NCI-H1092 treated with DMSO at 0.1 percent for 48 hours (cell line): ENCODE measurements around the gene ZNF169.
"Not testable (repeated sequence)": the region's sequence is repeated elsewhere in the genome, so short reads cannot be mapped to it uniquely, and the experiment has no call there.

Source experiments
- DNase-seq: peaks from one replicate; lab custom pipeline; 2025; lab: John Stamatoyannopoulos, UW

ZNF169 gene

DNA sequence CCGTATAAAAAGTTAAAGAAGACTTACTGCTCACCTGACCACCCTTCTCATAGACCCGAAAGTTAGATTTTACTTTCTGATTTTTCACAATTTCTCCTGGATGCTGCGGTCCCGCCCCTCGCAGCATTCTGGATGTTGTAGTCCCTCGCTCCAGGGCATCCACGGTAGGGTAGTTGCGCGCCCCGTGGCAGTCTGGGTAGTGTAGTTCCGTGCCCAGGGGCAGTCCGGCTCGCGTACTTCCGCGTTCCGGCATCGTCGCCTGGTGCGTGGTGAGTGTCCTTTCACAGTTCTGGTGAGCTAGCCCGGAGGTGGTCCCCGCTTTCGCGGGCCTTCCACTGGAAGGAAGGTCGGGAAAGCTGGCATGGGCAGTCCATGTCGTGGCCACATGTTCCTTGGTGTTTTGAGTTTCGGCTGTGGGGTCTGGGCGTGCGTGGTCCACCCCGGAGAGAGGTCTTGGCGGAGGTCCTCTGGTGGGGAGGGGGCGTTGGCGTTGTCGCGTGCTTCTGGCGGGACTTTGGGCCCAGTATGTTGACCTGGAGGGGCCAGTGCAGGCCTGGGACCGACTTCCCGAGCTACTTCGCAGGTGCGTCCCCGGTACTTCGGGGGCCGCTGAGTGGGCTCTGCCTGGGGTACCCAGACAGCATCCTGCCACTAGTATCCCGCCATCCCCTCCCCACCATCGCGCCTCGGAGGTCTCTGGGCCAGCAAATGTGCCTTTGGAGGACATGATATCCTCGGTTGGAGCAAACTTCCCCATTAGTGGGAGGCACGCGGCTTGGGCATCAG is at the start of gene ZNF169:
TSS of gene ZNF169 (plus strand) at position 222 of the 786 bp plus-strand sequence. CDS start 19,515 bp downstream, outside the sequence.
- peak; percentile 68 for DNase-seq

DNA sequence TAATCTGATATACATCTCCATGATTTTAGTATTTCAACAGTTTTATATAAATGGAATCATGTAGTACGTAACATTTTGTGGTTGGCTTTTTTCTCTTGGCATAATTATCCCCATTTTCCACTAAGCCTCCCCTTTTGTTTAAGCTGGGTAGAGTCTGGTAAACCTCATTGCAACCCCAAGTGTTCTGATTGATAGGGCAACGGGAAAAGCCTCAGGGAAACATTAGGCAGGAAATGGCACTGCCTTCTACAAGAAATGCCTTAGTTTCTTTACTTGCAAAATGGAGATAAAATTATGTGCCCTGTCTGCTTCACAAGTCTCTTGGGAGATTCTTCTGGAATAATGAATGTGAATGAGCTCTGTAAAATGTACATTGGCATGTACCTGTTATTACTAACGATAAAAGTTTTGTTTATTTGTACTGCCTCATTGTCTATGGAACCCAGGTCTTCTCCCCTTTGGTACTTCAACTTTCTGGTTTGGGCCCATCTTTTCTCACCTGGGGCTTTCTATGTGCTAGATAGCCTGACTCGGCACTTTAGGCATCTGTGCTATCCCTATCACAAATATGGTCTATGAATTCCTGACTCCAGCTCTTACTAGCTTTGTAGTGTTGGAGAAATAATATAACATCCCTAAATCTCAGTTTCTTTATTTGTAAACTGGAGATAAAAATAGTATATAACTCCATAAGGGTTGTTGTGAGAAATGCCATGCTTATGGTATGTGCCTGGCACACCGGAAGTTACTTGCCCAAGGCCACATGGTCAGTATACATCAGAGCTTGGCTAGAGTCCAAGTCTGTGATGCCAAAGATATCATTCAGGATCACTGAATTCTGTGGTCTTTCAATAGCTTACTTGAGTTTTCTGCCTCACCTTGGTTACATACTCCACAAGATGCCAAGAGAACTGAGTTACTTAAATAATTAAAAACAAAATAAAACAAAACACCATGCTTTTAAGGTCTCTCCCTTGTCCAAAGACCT is 48.2 kb upstream of the ZNF169 start:
- DNase-seq = no peak

DNA sequence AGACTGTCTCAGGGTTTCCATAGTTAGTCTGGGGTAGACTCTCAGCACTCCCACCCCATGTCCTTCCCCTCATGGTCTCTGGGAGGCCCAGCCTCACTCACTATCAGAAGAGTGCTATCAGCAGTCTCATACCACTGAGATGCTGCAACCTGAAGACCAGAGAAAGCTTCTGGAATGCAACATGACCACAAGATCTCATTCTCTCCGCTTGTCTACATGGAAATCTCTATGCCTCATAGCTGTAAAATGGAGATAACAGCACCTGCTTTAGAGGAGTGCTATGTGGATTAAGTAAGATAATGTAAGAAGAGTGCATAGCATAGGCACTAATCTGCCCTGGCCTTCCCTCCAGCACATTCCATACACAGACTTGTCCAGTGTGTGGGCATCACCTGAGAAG is 47.0 kb upstream of the ZNF169 start:
- no peak for DNase-seq

DNA sequence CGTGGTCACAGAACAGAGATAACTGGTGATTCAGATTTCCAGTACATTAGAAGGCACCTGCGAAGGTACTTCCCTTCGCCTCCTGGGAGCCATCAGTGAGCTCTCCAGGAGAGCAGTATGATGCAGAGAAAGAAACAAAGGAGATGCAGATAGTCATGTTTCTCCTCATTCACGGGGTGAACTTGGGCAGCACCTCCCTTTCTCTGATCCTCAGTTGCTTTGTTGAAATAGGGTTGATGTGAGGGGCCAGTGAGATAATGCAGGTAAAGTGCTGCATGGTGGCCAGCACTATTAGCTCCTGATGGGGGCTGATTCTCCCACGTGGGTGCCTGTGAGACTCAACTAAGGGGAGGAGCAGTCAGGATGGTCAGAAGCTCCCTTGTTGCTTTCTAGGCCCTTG is 46.6 kb upstream of the ZNF169 start:
- DNase-seq = no peak

DNA sequence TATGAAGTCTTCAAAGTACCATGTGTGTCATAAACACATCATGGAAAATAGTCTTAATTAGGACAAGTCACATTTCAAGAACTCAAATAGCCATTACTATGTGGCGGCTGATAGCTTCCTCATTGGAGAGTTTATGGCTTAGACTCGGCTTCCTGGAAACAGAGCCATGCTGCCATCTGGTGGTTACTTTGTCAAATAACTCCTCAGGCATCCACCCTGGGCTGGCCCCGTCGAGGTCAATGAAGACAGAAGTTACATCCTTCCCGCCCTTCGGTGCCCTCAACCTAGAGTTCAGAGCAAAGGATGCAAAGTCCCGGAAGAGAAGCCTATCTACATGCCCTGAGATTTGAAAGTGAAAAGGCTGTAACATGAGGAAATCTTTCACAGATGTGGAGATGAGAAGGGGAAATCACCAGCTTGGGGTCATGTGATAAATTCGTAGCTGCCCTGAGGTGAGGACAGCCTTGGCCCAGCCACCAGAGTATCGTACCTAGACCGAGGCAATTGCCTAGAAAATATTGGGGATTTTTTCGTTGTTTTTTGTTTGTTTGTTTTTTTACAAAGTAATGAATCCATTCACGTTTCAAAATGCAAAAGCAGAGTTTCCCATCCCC is 45.5 kb upstream of the ZNF169 start:
- DNase-seq = peak; percentile 71

DNA sequence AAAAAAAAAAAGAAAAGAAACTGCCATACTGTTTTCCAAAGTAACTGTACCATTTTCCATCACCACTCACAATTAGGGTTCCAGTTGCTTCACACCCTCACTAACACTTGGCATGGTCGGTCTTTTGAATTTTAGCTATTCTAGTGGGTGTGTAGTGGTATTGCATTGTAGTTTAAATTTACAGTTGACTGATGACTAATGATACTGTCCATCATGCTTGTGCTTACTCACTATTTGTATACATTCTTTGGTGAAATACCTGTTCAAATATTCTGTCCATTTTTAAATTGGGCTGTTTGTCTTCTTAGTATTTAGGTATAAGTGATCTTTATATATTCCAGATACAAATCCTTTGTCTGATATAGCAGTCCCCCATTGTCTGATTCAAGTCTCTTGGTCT is 36.2 kb upstream of the ZNF169 start:
- no peak for DNase-seq

DNA sequence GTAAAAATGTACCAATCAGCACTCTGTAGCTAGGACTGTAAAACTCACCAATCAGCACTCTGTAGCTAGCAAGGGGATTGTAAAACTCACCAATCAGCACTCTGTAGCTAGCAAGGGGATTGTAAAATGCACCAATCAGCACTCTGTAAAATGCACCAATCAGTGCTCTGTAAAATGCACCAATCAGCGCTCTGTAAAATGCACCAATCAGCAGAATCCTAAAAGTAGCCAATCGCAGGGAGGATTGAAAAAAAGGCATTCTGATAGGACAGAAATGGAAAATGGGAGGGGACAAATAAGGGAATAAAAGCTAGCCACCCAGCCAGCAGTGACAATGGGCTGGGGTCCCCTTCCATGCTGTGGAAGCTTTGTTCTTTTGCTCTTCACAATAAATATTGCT is 33.7 kb upstream of the ZNF169 start:
- not testable (repeated sequence) for DNase-seq

DNA sequence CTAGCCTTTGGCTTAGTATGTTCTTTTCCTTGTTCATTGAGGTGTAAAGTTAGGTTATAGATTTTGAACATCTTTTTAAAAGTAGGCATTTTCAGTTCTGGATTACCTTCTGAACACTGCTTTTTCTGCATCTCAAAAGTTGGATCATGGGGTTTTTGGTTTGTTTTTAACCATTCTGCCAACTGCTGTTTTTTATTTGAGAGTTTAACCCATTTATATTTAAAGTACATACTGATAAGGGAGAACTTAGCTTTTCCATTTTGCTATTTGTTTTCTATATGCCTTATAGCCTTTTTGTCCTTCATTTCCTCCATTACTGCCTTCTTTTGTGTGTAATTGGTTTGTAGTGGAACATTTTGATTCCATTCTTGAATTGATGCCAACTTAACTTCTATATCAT is 30.5 kb upstream of the ZNF169 start:
- no peak for DNase-seq

DNA sequence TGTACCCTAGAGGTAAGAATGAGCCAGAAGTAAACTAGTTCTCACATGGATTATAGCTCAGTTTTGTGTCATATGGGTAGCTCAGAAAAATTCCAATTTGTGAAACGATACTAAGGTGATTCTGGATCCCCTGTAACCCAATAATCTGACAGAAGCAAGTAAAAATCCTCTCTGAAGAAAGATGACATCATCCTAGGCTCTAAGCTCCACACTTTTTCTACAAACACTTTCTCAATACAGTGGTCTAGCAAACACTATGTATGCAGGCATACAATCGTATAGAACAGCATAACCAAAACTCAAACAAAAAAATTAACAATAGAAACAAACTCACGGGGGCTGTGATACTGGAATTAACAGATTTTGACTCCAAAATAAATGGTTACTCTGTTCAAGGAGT is 26.7 kb upstream of the ZNF169 start:
- DNase-seq = no peak

DNA sequence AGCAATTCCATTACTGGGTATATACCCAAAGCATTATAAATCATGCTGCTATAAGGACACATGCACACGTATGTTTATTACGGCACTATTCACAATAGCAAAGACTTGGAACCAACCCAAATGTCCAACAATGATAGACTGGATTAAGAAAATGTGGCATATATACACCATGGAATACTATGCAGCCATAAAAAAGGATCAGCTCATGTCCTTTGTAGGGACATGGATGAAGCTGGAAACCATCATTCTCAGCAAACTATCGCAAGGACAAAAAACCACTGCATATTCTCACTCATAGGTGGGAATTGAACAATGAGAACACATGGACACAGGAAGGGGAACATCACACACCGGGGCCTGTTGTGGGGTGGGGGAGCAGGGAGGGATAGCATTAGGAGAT is 18.0 kb upstream of the ZNF169 start:
- not testable (repeated sequence) for DNase-seq

DNA sequence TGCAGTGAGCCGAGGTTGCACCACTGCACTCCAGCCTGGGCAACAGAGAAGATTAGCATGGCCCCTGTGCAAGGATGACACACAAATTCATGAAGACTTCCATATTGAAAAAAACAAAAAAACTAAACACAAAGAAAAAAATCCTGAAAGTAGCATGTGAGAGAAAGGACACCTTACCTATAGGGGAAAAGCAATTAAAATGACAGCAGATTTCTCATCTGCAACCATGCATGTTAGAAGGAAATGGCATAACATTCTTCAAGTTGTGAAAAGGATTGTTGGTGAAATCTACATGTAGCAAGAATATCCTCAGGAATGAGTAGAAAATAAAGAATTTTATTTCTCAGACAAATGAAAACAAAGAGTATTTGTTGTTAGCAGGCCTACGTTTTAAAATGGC is 13.4 kb upstream of the ZNF169 start:
- no peak for DNase-seq

DNA sequence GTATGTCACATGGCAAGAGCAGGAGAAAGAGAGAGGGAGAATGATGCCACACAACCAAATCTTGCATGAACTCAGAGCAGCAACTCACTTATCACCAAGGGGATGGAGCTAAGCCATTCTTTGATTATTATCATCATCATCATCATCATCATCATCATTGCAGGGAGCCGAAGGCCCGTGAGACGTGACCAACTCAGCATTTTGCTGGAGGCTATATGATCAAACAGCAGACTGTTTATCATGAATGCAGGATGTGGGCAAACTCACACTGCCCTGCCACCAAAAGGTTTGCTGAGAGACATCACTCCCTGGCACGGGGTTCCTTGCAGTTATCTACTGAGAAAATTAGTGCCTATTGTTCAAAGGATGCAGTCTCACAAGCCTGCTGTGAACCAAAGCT is 8.6 kb upstream of the ZNF169 start:
- no peak for DNase-seq

DNA sequence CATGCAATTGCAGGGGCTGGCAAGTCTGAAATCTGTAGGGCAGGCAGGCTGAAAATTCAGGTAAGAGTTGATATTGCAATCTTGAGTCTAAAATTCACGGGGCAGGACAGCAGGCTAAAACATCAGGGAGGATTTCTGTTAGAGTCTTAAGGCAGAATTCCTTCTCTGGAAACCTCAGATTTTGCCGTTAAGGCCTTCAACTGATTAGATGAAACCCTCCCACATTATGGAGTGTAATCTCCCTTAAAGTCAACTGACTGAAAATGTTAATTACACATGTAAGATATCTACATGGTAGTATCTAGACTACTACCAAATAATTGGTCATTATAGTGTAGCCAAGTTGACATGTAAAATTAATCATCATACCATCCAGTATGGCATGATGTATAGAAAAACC is 3.1 kb upstream of the ZNF169 start:
- DNase-seq = no peak

DNA sequence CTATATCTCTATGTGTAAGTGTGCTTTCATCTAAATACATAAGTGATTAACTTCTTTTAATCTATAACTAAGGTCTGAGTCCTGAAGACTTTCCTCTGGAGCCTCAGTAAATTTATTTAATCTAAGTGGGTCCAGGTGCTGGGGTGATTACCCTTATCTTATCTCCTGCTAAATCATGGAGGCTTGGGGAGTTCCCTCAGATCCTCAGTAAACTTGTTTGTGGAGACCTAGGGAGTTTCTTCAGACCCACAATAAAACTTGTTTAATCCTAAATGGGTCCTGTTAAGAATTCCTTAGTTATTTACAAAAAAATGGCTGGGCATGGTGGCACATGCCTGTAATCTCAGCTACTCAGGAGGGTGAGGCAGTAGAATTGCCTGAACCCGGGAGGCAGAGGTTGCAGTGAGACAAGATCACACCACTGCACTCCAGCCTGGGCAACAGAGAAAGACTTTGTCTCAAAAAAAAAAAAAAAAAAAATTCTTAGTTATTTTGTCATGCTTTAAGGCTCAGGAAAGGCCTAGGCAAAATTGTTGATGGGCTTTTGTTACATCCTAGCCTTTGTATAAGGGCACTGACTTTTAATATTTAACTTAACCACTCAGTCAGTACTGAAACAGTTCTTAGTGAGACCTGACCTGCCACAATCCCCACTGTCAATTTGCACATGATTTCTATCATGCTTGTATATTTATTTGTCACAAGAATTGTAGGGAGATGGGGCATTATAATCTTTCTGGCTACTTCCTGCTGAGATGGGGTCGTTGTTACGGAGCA is 6.7 kb downstream of the ZNF169 start:
- DNase-seq = not testable (repeated sequence)

DNA sequence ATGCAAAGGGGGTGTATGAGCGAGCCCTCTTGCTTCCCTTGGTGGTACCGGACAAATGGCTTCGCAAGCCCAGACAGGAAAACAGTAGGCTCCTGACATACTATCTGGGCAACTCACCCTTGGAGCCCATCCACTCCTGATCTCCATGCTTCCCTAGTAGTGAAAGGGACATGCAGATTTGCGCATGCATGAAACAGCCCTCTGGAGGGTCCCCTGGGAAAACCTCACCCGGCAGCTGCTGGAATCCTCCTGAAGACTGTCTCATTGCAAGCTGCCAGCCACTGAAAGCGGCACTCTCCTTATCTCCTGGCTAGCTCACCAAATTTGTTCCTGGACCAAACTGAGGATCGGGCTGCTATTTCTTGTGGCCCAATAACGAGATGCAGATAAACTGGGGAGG is 10.2 kb downstream of the ZNF169 start:
- no peak for DNase-seq

DNA sequence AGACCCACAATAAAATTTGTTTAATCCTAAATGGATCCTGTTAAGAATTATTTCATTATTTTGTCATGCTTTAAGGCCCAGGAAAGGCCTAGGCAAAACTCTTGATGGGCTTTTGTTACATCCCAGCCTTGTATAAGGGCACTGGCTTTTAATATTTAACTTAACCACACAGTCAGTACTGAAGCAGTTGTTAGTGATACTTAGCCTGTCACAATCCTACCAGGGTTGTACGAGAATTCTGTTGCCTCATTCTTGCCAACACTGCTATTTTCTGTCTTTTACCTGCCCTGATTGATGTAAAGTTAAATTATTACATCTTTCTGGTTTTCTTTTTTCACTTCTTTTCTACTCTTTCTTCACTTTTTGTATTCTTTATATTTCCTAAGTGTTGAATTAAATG is 10.9 kb downstream of the ZNF169 start:
- DNase-seq = no peak

DNA sequence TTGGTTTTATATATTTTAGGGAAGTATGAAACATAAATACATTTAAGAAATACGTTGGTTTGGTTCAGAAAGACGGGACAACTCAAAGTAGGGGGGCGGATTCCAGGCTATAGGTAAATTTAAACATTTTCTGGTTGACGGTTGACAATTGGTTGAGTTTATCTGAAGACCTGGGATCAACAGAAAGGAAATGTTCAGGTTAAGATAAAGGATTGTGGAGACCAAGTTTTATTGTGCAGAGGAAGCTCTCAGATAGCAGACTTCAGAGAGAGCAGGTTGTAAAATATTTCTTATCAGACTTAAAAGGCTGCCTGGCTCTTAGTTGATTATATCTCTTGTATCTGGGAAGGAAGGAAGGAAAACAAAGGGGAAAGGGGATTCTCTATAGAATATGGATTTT is 17.9 kb downstream of the ZNF169 start:
- DNase-seq = not testable (repeated sequence)

DNA sequence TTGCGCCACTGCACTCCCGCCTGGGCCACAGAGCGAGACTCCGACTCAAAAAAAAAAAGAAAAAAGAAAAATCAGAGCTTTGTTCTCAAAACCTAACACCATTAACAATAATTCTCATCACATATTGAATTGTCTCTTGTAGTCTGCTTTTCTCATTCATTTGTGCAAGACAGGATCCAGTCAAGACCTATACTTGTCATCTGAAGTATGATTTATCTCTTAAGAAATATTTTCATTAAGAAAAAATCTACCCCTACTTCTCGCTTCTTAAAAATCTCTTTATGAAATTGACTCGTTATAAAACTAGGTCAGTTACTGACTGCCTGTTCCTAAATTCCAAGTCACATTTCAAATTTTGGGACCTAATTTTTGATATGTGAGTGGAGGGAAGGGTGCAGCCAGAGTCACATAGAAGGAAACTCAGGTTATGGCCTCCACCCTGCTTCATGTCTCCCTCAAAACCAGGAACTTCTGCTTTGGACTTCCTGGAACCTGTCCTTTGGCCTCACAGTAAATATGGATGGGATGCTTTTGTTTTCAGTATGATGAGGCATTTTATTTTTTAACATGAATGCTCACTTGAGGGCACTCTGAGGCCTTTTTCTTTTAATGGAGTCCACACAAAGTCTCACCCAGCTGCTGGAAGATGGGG is 18.9 kb downstream of the ZNF169 start:
- DNase-seq = no peak

DNA sequence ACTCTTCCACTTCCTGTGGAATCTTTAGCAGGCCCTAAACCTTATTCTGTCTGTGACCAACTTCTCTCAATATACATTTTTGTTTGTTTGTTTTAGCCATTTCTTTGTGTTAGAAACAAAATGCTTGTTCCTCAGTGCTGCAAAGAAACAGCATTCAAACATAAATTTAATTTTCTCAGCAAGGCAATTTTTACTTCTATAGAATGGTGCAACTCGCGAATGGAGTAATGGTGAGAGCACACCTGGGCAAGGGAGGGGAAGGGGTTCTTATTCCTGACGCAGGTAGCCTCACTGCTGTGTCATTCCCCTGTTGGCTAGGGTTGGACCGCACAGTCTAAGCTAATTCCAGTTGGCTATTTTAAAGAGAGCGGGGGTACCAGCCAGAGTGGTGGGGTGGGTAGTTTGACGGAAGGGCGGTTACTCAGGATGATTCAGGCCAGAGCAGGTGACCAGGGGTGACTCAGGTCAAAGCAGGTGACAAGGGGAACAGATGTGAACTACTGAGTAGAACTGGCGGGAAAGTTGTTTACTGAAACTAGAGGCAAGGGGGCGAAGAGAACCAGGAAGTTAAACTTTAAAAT is 21.4 kb downstream of the ZNF169 start:
- DNase-seq = no peak

DNA sequence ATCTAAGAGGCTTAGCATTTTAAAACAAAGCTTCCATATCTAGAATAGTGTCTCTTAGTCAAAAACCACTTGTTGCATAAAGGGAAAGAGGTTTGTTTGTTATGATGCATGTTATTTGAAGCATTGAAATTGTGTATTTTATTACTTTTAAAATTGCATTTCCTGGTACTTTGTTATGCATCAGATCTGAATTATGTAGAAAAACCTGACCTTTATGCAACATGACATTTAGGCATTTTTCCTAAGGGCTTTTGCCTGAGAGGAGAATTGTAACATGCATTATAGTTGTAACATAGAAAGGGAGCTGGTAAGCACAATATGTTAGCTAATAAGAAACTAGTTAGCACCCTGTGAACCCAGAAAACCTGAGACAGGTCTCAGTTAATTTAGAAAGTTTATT is 22.0 kb downstream of the ZNF169 start:
- no peak for DNase-seq

DNA sequence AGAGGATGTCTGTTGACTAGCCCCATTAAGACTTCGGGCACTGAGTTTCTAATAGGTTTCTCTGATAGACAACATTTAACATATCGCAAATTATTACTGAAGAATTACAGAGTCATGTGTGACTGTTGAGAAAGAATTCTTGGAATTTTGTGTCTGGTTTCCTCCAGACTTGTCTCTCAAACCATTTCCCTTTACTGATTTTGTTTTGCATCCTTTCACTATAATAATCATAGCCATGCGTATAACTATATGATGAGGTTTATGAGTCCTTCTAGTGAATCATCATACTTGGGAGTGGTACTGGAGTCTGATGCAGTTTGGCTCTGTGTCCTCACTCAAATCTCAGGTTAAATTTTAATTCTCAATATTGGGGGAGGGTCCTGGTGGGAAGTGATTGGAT is 27.0 kb downstream of the ZNF169 start:
- no peak for DNase-seq
